Neuronal stem cell (in vitro differentiated cells): ENCODE measurements around the gene MEIKIN.

Experiments
- DNase-seq: peaks from one replicate; pipeline ENCODE4 v3.0.0-alpha.2; 2013; ENCODE audit warnings: low spot score
- H2AFZ ChIP-seq: one replicate; pipeline ENCODE4 v1.6.1; 2013; ENCODE audit warnings: mild to moderate bottlenecking, low read length, inconsistent platforms
- H2AK5ac ChIP-seq: 2 replicates; pipeline ENCODE4 v1.6.1; 2013; ENCODE audit warnings: low read depth, mild to moderate bottlenecking, inconsistent platforms, low read length, moderate library complexity, mixed read lengths
- H2BK120ac ChIP-seq: 2 replicates; pipeline ENCODE4 v1.6.1; 2013; ENCODE audit warnings: low read depth, mild to moderate bottlenecking, inconsistent platforms, low read length, moderate library complexity, mixed read lengths
- H2BK12ac ChIP-seq: one replicate; pipeline ENCODE4 v1.6.1; 2013; ENCODE audit warnings: low read length, inconsistent platforms
- H2BK15ac ChIP-seq: 2 replicates; pipeline ENCODE4 v1.6.1; 2013; ENCODE audit warnings: mild to moderate bottlenecking, low read length, inconsistent platforms, mixed read lengths
- H2BK5ac ChIP-seq: one replicate; pipeline ENCODE4 v1.6.1; 2013; ENCODE audit warnings: inconsistent platforms, mild to moderate bottlenecking, low read length, moderate library complexity
- H3K14ac ChIP-seq: one replicate; pipeline ENCODE4 v1.6.1; 2013; ENCODE audit warnings: low read length, inconsistent platforms
- H3K18ac ChIP-seq: 2 replicates; pipeline ENCODE4 v1.6.1; 2013; ENCODE audit warnings: low read length, inconsistent platforms
- H3K23ac ChIP-seq: 2 replicates; pipeline ENCODE4 v1.6.1; 2013; ENCODE audit warnings: low read depth, mild to moderate bottlenecking, mixed read lengths, low read length, inconsistent platforms; ENCODE audit not compliant: poor library complexity
- H3K27ac ChIP-seq: replicated peaks from 3 replicates; pipeline ENCODE4 v1.5.1; 2013; ENCODE audit warnings: low read length, inconsistent platforms
- H3K27me3 ChIP-seq, 3 experiments: 2 replicates each; pipeline ENCODE4 v1.6.1; 2013; ENCODE audit warnings: low read length in 3 of 3, mild to moderate bottlenecking in 2 of 3, inconsistent platforms in 1 of 3, low read depth in 1 of 3, mixed read lengths in 1 of 3, moderate library complexity in 1 of 3; ENCODE audit not compliant: control insufficient read depth in 3 of 3, insufficient read depth in 3 of 3
- H3K36me3 ChIP-seq, 2 donors: replicated peaks in 1 of 2; 2 replicates each; pipeline ENCODE4 v1.6.1; 2013; ENCODE audit warnings: low read length in 2 of 2; ENCODE audit not compliant: control insufficient read depth in 2 of 2, insufficient read depth in 2 of 2
- H3K4ac ChIP-seq: 2 replicates; pipeline ENCODE4 v1.6.1; 2013; ENCODE audit warnings: inconsistent platforms, mild to moderate bottlenecking, low read length, moderate library complexity
- H3K4me1 ChIP-seq, 2 donors: 1 replicate in 1 of 2; 2 replicates in 1 of 2; pipeline ENCODE4 v1.6.1; 2013; ENCODE audit warnings: low read length in 2 of 2, low read depth in 1 of 2; ENCODE audit not compliant: control insufficient read depth in 2 of 2, insufficient read depth in 1 of 2
- H3K4me2 ChIP-seq: one replicate; pipeline ENCODE4 v1.6.1; 2013; ENCODE audit warnings: mild to moderate bottlenecking, low read length, inconsistent platforms; ENCODE audit not compliant: insufficient read depth, poor library complexity, severe bottlenecking
- H3K4me3 ChIP-seq, 2 donors: 2 replicates each; pipeline ENCODE4 v1.5.1; 2013; ENCODE audit warnings: low read length in 2 of 2, mild to moderate bottlenecking in 2 of 2, inconsistent platforms in 1 of 2, moderate library complexity in 1 of 2
- H3K79me1 ChIP-seq: one replicate; pipeline ENCODE4 v1.6.1; 2013; ENCODE audit warnings: low read depth, mild to moderate bottlenecking, inconsistent platforms, low read length, moderate library complexity
- H3K9ac ChIP-seq: one replicate; pipeline ENCODE4 v1.6.1; 2013; ENCODE audit warnings: mild to moderate bottlenecking, low read depth, low read length, inconsistent platforms; ENCODE audit not compliant: poor library complexity
- H3K9me3 ChIP-seq, 2 donors: replicated peaks in 1 of 2; 2 replicates each; pipeline versions ENCODE3 to v1.6.1; 2013; ENCODE audit warnings: low read length in 2 of 2, mild to moderate bottlenecking in 2 of 2, inconsistent platforms in 1 of 2, low read depth in 1 of 2, mixed read lengths in 1 of 2, moderate library complexity in 1 of 2; ENCODE audit not compliant: control insufficient read depth in 2 of 2, insufficient read depth in 1 of 2
- H4K8ac ChIP-seq: one replicate; pipeline ENCODE4 v1.6.1; 2013; ENCODE audit warnings: low read depth, mild to moderate bottlenecking, inconsistent platforms, low read length, moderate library complexity
- H4K91ac ChIP-seq: one replicate; pipeline ENCODE4 v1.6.1; 2013; ENCODE audit warnings: low read length, low read depth, mild to moderate bottlenecking, inconsistent platforms; ENCODE audit not compliant: poor library complexity
- WGBS, 2 donors: extraction: QIAGEN DNeasy Blood & Tissue Kit; methylation state at CpG; one replicate each; pipeline ENCODE4 v1.1.7; 2013; ENCODE audit warnings: missing lambda C conversion rate in 2 of 2, mixed read lengths in 1 of 2; ENCODE audit not compliant: insufficient read length in 2 of 2, insufficient replicate concordance in 1 of 2; ENCODE audit errors: extremely low coverage in 2 of 2; 5-methylcytosine and 5-hydroxymethylcytosine counted together

MEIKIN gene

GRCh38 chr5:131759704-131760103, 185.8 kb downstream of the MEIKIN start:
- WGBS, 2 donors, result no CpG with 5 or more reads among the region's 1 CpG

DNA sequence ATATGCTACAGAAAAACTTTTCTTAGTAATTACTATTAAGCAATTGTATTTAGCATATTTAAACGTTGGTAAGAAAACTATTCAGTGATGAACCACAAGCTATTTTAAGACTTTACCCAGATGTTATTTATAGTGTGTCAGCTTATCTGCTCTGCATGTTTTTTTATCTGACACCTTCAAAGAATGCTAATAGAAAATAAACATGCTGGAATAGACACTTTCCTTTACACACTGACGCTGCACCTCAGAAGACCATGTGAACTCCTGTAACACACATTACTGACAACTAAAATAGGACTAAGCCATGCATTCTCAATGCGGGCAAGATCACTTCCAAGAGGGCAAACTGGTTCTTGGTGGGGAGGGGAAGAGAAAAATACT, 187.0 kb downstream of the MEIKIN start:
- H3K27ac ChIP-seq, result no peak overlapping the region
- DNase-seq, result no peak
- no peak overlapping the region for H3K14ac ChIP-seq
- no peak overlapping the region for H3K4me2 ChIP-seq
- no peak overlapping the region for H4K8ac ChIP-seq
- H3K36me3 ChIP-seq, result no peaks in the 10 kb centered on the region
- peaks cover 0 to 3% of the 10 kb centered on the region in 2 donors for H3K9me3 ChIP-seq
- H2BK5ac ChIP-seq, result no peak overlapping the region
- no peak overlapping the region for H2BK12ac ChIP-seq
- no peak overlapping the region for H2BK15ac ChIP-seq
- H3K4ac ChIP-seq, result no peak overlapping the region
- H3K4me1 ChIP-seq, result no peaks in the 10 kb centered on the region
- no peak overlapping the region for H4K91ac ChIP-seq
- no CpG with 5 or more reads among the region's 3 CpGs for WGBS, 2 donors
- peaks cover 3% of the 10 kb centered on the region for H3K79me1 ChIP-seq
- no peak overlapping the region for H3K4me3 ChIP-seq
- no peak overlapping the region for H2BK120ac ChIP-seq
- no peak overlapping the region for H2AK5ac ChIP-seq
- no peak overlapping the region for H3K9ac ChIP-seq
- H2AFZ ChIP-seq, result no peak overlapping the region
- no peaks in the 10 kb centered on the region for H3K27me3 ChIP-seq
- H3K23ac ChIP-seq, result no peak overlapping the region
- no peak overlapping the region for H3K18ac ChIP-seq

More at GRCh38 chr5:131759704-131760103, 185.8 kb downstream of the MEIKIN start:
- H3K27ac ChIP-seq, result no peak overlapping the region
- peaks cover 2 to 15% of the 10 kb centered on the region in 2 donors for H3K9me3 ChIP-seq
- H3K4me3 ChIP-seq, result no peak overlapping the region
- H3K4ac ChIP-seq, result no peak overlapping the region
- H2BK120ac ChIP-seq, result no peak overlapping the region
- peaks cover 0 to 6% of the 10 kb centered on the region in 2 donors for H3K36me3 ChIP-seq
- peaks cover 3% of the 10 kb centered on the region for H3K79me1 ChIP-seq
- H2BK15ac ChIP-seq, result no peak overlapping the region
- no peak for DNase-seq
- H4K91ac ChIP-seq, result no peak overlapping the region
- H2BK5ac ChIP-seq, result no peak overlapping the region
- no peak overlapping the region for H3K9ac ChIP-seq
- no peak overlapping the region for H2AK5ac ChIP-seq
- H3K23ac ChIP-seq, result no peak overlapping the region
- H3K4me1 ChIP-seq, result no peaks in the 10 kb centered on the region
- no peaks in the 10 kb centered on the region for H3K27me3 ChIP-seq
- H2AFZ ChIP-seq, result no peak overlapping the region
- no peak overlapping the region for H3K14ac ChIP-seq
- no peak overlapping the region for H4K8ac ChIP-seq
- no peak overlapping the region for H3K4me2 ChIP-seq
- no peak overlapping the region for H3K18ac ChIP-seq
- H2BK12ac ChIP-seq, result no peak overlapping the region

DNA sequence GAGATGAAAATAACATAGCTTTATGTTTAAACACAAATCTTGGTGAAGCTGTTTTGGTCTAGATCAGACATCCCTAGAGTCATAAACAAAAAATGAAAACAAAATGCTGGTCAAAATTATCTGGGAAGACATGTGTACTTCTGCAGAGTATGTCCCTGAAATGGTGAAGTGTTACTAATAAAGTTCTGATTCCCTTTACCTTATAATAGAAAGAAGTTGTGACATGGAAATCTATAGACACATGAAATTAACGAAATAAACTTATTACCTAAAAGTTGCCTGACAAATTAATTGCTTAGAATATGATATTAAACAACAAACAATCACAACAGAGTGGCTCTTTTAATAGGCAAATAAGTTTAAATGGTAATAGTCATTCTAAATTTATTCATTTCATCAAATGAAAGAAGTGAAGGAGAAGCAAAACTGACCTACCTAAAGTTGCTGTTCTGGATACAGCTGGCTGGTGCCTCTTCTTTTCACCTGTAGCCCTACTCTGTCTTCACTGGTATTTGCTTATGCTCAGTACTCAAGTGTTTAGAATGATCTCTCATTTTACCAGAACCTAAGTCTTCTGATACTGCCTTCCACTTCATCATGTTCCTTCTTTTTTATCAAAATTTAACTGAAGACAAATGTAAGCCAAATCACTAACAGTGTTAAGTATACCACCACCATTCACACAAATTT, 187.5 kb downstream of the MEIKIN start:
- no peaks in the 10 kb centered on the region for H3K36me3 ChIP-seq
- H3K4me2 ChIP-seq, result no peak overlapping the region
- no peaks in the 10 kb centered on the region for H3K27me3 ChIP-seq
- H4K8ac ChIP-seq, result no peak overlapping the region
- no peak overlapping the region for H2BK12ac ChIP-seq
- DNase-seq, result no peak
- no CpG with 5 or more reads among the region's 1 CpG for WGBS, 2 donors
- H3K4me3 ChIP-seq, result no peak overlapping the region
- no peak overlapping the region for H3K4ac ChIP-seq
- no peak overlapping the region for H2BK15ac ChIP-seq
- H3K4me1 ChIP-seq, result no peaks in the 10 kb centered on the region
- H2BK5ac ChIP-seq, result no peak overlapping the region
- no peak overlapping the region for H3K14ac ChIP-seq
- H3K79me1 ChIP-seq, result no peaks in the 10 kb centered on the region
- no peak overlapping the region for H2BK120ac ChIP-seq
- H2AFZ ChIP-seq, result no peak overlapping the region
- H3K9me3 ChIP-seq, result peaks cover 0 to 3% of the 10 kb centered on the region in 2 donors
- no peak overlapping the region for H2AK5ac ChIP-seq
- no peak overlapping the region for H3K9ac ChIP-seq
- H4K91ac ChIP-seq, result no peak overlapping the region
- H3K18ac ChIP-seq, result no peak overlapping the region
- no peak overlapping the region for H3K27ac ChIP-seq
- H3K23ac ChIP-seq, result no peak overlapping the region
